ENCODE data around the gene SUN2. TPM values are rescaled to one million over a fixed set of nuclear protein-coding genes. Genes with fewer than 3 reads are reported as not detected.

SUN2 gene
- total and polyA plus RNA-seq, 9 of the 15 experiments (the other 6 are each of a cell fraction or from before 2014, with no cell fraction given) = 0.11 to 42.6 (median 16.7) TPM

DNA sequence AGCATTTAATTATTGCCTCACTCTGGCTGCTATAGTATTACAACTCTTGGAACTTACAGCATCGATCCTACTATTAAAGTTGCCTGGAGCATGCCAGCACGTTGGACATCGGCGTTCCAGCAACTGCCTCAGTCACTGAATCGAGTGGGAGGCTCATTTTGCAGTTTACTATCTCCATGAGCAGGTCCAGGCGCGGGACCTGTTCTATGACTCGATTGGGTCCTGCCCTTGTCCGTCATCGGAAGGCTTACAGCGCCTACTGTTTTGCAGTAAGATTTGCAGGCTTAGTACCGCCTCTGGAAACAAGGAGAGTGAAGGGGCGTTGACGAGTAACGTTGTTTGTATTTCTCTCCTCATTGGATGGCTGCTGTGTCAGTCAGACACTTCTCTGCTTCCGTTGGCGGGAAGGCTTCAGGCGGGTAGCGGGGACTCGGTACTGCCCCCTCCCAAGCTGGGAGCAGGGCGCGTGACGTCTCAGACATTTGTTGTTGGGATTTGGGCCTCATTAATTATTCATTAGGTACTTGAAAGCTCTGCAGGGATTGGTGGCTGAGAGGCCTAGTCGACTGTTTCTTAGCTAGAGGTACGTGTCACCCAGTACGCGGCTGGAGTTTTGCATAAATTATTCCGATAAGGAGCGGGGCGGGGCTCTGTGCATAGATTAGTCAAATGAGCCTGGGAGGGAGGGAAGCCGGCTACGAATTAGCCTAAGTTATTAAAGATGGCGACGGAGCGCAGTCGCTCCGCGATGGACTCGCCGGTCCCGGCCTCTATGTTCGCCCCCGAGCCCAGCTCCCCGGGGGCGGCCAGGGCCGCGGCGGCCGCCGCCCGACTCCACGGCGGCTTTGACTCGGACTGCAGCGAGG, 50.3 kb downstream of the SUN2 start, which contains the start of gene GTPBP1 (continued):
- TF ChIP-seq, protein P1, sequence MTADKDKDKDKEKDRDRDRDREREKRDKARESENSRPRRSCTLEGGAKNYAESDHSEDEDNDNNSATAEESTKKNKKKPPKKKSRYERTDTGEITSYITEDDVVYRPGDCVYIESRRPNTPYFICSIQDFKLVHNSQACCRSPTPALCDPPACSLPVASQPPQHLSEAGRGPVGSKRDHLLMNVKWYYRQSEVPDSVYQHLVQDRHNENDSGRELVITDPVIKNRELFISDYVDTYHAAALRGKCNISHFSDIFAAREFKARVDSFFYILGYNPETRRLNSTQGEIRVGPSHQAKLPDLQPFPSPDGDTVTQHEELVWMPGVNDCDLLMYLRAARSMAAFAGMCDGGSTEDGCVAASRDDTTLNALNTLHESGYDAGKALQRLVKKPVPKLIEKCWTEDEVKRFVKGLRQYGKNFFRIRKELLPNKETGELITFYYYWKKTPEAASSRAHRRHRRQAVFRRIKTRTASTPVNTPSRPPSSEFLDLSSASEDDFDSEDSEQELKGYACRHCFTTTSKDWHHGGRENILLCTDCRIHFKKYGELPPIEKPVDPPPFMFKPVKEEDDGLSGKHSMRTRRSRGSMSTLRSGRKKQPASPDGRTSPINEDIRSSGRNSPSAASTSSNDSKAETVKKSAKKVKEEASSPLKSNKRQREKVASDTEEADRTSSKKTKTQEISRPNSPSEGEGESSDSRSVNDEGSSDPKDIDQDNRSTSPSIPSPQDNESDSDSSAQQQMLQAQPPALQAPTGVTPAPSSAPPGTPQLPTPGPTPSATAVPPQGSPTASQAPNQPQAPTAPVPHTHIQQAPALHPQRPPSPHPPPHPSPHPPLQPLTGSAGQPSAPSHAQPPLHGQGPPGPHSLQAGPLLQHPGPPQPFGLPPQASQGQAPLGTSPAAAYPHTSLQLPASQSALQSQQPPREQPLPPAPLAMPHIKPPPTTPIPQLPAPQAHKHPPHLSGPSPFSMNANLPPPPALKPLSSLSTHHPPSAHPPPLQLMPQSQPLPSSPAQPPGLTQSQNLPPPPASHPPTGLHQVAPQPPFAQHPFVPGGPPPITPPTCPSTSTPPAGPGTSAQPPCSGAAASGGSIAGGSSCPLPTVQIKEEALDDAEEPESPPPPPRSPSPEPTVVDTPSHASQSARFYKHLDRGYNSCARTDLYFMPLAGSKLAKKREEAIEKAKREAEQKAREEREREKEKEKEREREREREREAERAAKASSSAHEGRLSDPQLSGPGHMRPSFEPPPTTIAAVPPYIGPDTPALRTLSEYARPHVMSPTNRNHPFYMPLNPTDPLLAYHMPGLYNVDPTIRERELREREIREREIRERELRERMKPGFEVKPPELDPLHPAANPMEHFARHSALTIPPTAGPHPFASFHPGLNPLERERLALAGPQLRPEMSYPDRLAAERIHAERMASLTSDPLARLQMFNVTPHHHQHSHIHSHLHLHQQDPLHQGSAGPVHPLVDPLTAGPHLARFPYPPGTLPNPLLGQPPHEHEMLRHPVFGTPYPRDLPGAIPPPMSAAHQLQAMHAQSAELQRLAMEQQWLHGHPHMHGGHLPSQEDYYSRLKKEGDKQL (CRISPR knock-in tag; IDR thresholded peaks at IDR 0.05; ENCODE audit: borderline replicate concordance) = no peak
- TF ChIP-seq, protein P2, sequence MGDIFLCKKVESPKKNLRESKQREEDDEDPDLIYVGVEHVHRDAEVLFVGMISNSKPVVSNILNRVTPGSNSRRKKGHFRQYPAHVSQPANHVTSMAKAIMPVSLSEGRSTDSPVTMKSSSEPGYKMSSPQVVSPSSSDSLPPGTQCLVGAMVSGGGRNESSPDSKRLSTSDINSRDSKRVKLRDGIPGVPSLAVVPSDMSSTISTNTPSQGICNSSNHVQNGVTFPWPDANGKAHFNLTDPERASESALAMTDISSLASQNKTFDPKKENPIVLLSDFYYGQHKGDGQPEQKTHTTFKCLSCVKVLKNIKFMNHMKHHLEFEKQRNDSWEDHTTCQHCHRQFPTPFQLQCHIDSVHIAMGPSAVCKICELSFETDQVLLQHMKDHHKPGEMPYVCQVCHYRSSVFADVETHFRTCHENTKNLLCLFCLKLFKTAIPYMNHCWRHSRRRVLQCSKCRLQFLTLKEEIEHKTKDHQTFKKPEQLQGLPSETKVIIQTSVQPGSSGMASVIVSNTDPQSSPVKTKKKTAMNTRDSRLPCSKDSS (IDR thresholded peaks at IDR 0.05; ENCODE audit: low read depth, partially characterized antibody) = no peak
- TF ChIP-seq FOXJ2 (tag; IDR thresholded peaks at IDR 0.05) (no peak), CEBPB (tag; IDR thresholded peaks at IDR 0.05) (0 out of 2 replicates have a peak, but pooled peaks have one; percentile 10), EP400 (IDR thresholded peaks at IDR 0.05) (peak; percentile 51), MAFF (IDR thresholded peaks at IDR 0.05; ENCODE audit: low read length) (peak; percentile 33), HNRNPH1 (optimal IDR thresholded peaks at IDR 0.05; ENCODE audit: low read depth, low read length) (no peak), NRF1 (conservative IDR thresholded peaks at IDR 0.05 in 1 of 2, IDR thresholded peaks at IDR 0.05 in 1 of 2) (peak; percentile 71 to 77), ZNF212 (CRISPR knock-in tag; IDR thresholded peaks at IDR 0.05) (no peak), ZNF41 (CRISPR knock-in tag; conservative IDR thresholded peaks at IDR 0.05) (no peak), EHMT2 (IDR thresholded peaks at IDR 0.05) (no peak), SIN3B (IDR thresholded peaks at IDR 0.05; ENCODE audit: low read depth) (no peak)
- TF ChIP-seq, protein P3, sequence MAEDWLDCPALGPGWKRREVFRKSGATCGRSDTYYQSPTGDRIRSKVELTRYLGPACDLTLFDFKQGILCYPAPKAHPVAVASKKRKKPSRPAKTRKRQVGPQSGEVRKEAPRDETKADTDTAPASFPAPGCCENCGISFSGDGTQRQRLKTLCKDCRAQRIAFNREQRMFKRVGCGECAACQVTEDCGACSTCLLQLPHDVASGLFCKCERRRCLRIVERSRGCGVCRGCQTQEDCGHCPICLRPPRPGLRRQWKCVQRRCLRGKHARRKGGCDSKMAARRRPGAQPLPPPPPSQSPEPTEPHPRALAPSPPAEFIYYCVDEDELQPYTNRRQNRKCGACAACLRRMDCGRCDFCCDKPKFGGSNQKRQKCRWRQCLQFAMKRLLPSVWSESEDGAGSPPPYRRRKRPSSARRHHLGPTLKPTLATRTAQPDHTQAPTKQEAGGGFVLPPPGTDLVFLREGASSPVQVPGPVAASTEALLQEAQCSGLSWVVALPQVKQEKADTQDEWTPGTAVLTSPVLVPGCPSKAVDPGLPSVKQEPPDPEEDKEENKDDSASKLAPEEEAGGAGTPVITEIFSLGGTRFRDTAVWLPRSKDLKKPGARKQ (CRISPR knock-in tag; IDR thresholded peaks at IDR 0.05) = no peak
- TF ChIP-seq, protein P4, sequence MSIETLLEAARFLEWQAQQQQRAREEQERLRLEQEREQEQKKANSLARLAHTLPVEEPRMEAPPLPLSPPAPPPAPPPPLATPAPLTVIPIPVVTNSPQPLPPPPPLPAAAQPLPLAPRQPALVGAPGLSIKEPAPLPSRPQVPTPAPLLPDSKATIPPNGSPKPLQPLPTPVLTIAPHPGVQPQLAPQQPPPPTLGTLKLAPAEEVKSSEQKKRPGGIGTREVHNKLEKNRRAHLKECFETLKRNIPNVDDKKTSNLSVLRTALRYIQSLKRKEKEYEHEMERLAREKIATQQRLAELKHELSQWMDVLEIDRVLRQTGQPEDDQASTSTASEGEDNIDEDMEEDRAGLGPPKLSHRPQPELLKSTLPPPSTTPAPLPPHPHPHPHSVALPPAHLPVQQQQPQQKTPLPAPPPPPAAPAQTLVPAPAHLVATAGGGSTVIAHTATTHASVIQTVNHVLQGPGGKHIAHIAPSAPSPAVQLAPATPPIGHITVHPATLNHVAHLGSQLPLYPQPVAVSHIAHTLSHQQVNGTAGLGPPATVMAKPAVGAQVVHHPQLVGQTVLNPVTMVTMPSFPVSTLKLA (conservative IDR thresholded peaks at IDR 0.05) = peak; percentile 79 to 82
- TF ChIP-seq, protein P5, sequence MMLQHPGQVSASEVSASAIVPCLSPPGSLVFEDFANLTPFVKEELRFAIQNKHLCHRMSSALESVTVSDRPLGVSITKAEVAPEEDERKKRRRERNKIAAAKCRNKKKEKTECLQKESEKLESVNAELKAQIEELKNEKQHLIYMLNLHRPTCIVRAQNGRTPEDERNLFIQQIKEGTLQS (IDR thresholded peaks at IDR 0.05) = peak; percentile 19; the same call in 1 of the 2 replicates
- TF ChIP-seq, protein P5 (CRISPR knock-in tag; conservative IDR thresholded peaks at IDR 0.05) = no peak
